Activated naive CD4-positive, alpha-beta T cell treated with anti-CD3 and anti-CD28 coated beads for 36 hours (primary cell): ENCODE results near the gene KDR. TPM values are rescaled to one million over a fixed set of nuclear protein-coding genes. Genes with fewer than 3 reads are reported as not detected.

Experiments
- CTCF ChIA-PET: fragments of 350-600 bp; sonication (Branson Sonifier 250); formaldehyde crosslinking; loops from one replicate; lab custom pipeline; 2021; ENCODE audit warnings: antibody characterized with exemption; lab: Charles Lee
- DNase-seq: peaks from one replicate; pipeline ENCODE4 v3.0.0-alpha.2; 2020
- H3K27ac Mint-ChIP-seq: one replicate; pipeline ENCODE4 v1.8.0; 2021; ENCODE audit warnings: mild to moderate bottlenecking, mixed read lengths
- H3K27me3 Mint-ChIP-seq: one replicate; pipeline ENCODE4 v1.8.0; 2021; ENCODE audit warnings: low read depth, mixed read lengths
- H3K36me3 Mint-ChIP-seq: one replicate; pipeline ENCODE4 v1.8.0; 2021; ENCODE audit warnings: low read depth, mixed read lengths
- H3K4me1 Mint-ChIP-seq: one replicate; pipeline ENCODE4 v1.8.0; 2021; ENCODE audit warnings: low read depth, mixed read lengths
- H3K4me3 Mint-ChIP-seq: one replicate; pipeline ENCODE4 v1.8.0; 2021; ENCODE audit warnings: mild to moderate bottlenecking, moderate library complexity, mixed read lengths
- H3K9me3 Mint-ChIP-seq: one replicate; pipeline ENCODE4 v1.8.0; 2021; ENCODE audit warnings: mixed read lengths
- intact Hi-C: fragments of 100-400 bp; cut with micrococcal nuclease; formaldehyde crosslinking; loops from one replicate; pipeline ENCODE4 v1.15.1; 2023
- total RNA-seq, 2 experiments: library from RNA; stranded (reverse); gene quantifications; one replicate each; pipeline ENCODE4 v1.2.3, GENCODE V29; 2021

Gene KDR
- not detected for total RNA-seq

- H3K9me3 Mint-ChIP-seq, result no peaks in the 10 kb centered on the region
- no peaks in the 10 kb centered on the region for H3K36me3 Mint-ChIP-seq
- peaks cover 10% of the 10 kb centered on the region for H3K4me1 Mint-ChIP-seq
- no peak within 1 kb of the TSS for H3K27ac Mint-ChIP-seq
- CTCF ChIA-PET, result no interaction called here
- intact Hi-C loops, result no loop called here
- H3K27me3 Mint-ChIP-seq, result peaks cover 42% of the 10 kb centered on the region
- H3K4me3 Mint-ChIP-seq, result peak within 1 kb of the TSS; percentile 29
- no peak for DNase-seq
Observed at GRCh38 chr4:55125087-55125721, at the start of gene KDR. KDR (minus strand) TSS chr4:55125595; CDS start chr4:55125293, 302 bp downstream.

GRCh38 chr4:55173580-55173979, 48.2 kb upstream of the KDR start:
- CTCF ChIA-PET, result interaction anchor here (1.1 kb wide), 1 partner anchor 221 kb away, joined by 3 read pairs; no protein-coding TSS in a partner anchor
- H3K4me3 Mint-ChIP-seq, result no peak overlapping the region
- peaks cover 15% of the 10 kb centered on the region for H3K27me3 Mint-ChIP-seq
- no peaks in the 10 kb centered on the region for H3K36me3 Mint-ChIP-seq
- intact Hi-C loops, result no loop called here
- no peaks in the 10 kb centered on the region for H3K9me3 Mint-ChIP-seq
- no peak overlapping the region for H3K27ac Mint-ChIP-seq
- H3K4me1 Mint-ChIP-seq, result peaks cover 11% of the 10 kb centered on the region
- DNase-seq, result no peak

GRCh38 chr4:55172694-55173287, 47.4 kb upstream of the KDR start:
- Mint-ChIP-seq H3K27ac (no peak overlapping the region), H3K27me3 (peaks cover 18% of the 10 kb centered on the region), H3K36me3 (no peaks in the 10 kb centered on the region), H3K4me3 (no peak overlapping the region), H3K4me1 (peaks cover 11% of the 10 kb centered on the region), H3K9me3 (no peaks in the 10 kb centered on the region)
- DNase-seq, result no peak
- intact Hi-C loops, result no loop called here
- CTCF ChIA-PET, result interaction anchor here (1.1 kb wide), 1 partner anchor 220 kb away, joined by 3 read pairs; no protein-coding TSS in a partner anchor

GRCh38 chr4:55170462-55170861, 45.1 kb upstream of the KDR start:
- no peak overlapping the region for H3K4me3 Mint-ChIP-seq
- CTCF ChIA-PET, result interaction anchor here (1.1 kb wide), 1 partner anchor 14 kb away, joined by 4 read pairs; no protein-coding TSS in a partner anchor
- intact Hi-C loops, result no loop called here

GRCh38 chr4:55169352-55169961, 44.1 kb upstream of the KDR start:
- no peaks in the 10 kb centered on the region for H3K36me3 Mint-ChIP-seq
- H3K9me3 Mint-ChIP-seq, result no peaks in the 10 kb centered on the region
- no peak for DNase-seq
- peaks cover 3% of the 10 kb centered on the region for H3K4me1 Mint-ChIP-seq
- no peak overlapping the region for H3K4me3 Mint-ChIP-seq
- H3K27me3 Mint-ChIP-seq, result peaks cover 21% of the 10 kb centered on the region
- CTCF ChIA-PET, result no interaction called here
- intact Hi-C loops, result no loop called here
- H3K27ac Mint-ChIP-seq, result no peak overlapping the region

More at GRCh38 chr4:55170462-55170861, 45.1 kb upstream of the KDR start:
- no peaks in the 10 kb centered on the region for H3K9me3 Mint-ChIP-seq
- H3K27ac Mint-ChIP-seq, result no peak overlapping the region
- H3K36me3 Mint-ChIP-seq, result no peaks in the 10 kb centered on the region
- peaks cover 23% of the 10 kb centered on the region for H3K27me3 Mint-ChIP-seq
- DNase-seq, result no peak
- H3K4me1 Mint-ChIP-seq, result peaks cover 3% of the 10 kb centered on the region

GRCh38 chr4:55162396-55162795, 37.0 kb upstream of the KDR start:
- Mint-ChIP-seq H3K4me1 (no peaks in the 10 kb centered on the region), H3K4me3 (no peak overlapping the region), H3K36me3 (no peaks in the 10 kb centered on the region), H3K27ac (no peak overlapping the region), H3K9me3 (no peaks in the 10 kb centered on the region), H3K27me3 (peaks cover 19% of the 10 kb centered on the region)
- intact Hi-C loops, result no loop called here
- DNase-seq, result no peak
- CTCF ChIA-PET, result no interaction called here

GRCh38 chr4:55161739-55162138, 36.3 kb upstream of the KDR start:
- Mint-ChIP-seq H3K27me3 (peaks cover 19% of the 10 kb centered on the region), H3K4me1 (no peaks in the 10 kb centered on the region), H3K36me3 (no peaks in the 10 kb centered on the region), H3K27ac (no peak overlapping the region), H3K9me3 (no peaks in the 10 kb centered on the region), H3K4me3 (no peak overlapping the region)
- no peak for DNase-seq
- CTCF ChIA-PET, result no interaction called here
- intact Hi-C loops, result no loop called here

- Mint-ChIP-seq H3K4me3 (no peak overlapping the region), H3K4me1 (no peaks in the 10 kb centered on the region), H3K36me3 (no peaks in the 10 kb centered on the region), H3K9me3 (no peaks in the 10 kb centered on the region), H3K27me3 (peaks cover 22% of the 10 kb centered on the region), H3K27ac (no peak overlapping the region)
- DNase-seq, result no peak
- intact Hi-C loops, result no loop called here
- CTCF ChIA-PET, result interaction anchor here (1.6 kb wide), 1 partner anchor 25 kb away, joined by 3 read pairs; no protein-coding TSS in a partner anchor
Observed at GRCh38 chr4:55159851-55160250, 34.5 kb upstream of the KDR start.

GRCh38 chr4:55158957-55159356, 33.6 kb upstream of the KDR start:
- no peak for DNase-seq
- Mint-ChIP-seq H3K36me3 (no peaks in the 10 kb centered on the region), H3K9me3 (no peaks in the 10 kb centered on the region), H3K27me3 (peaks cover 27% of the 10 kb centered on the region), H3K27ac (no peak overlapping the region), H3K4me1 (no peaks in the 10 kb centered on the region), H3K4me3 (no peak overlapping the region)
- intact Hi-C loops, result no loop called here
- CTCF ChIA-PET, result interaction anchor here (0.6 to 1.6 kb wide), 2 partner anchors 17 to 26 kb away, joined by 3 read pairs; no protein-coding TSS in a partner anchor

GRCh38 chr4:55157559-55158277, 32.3 kb upstream of the KDR start:
- CTCF ChIA-PET, result interaction anchor here (0.5 kb wide), 1 partner anchor 1371 kb away, joined by 3 read pairs; no protein-coding TSS in a partner anchor
- intact Hi-C loops, result no loop called here
- Mint-ChIP-seq H3K36me3 (no peaks in the 10 kb centered on the region), H3K9me3 (peaks cover 4% of the 10 kb centered on the region), H3K4me1 (no peaks in the 10 kb centered on the region), H3K27me3 (peaks cover 30% of the 10 kb centered on the region), H3K27ac (no peak overlapping the region), H3K4me3 (no peak overlapping the region)
- no peak for DNase-seq

- no peaks in the 10 kb centered on the region for H3K4me1 Mint-ChIP-seq
- CTCF ChIA-PET, result no interaction called here
- peaks cover 4% of the 10 kb centered on the region for H3K9me3 Mint-ChIP-seq
- no peak for DNase-seq
- no peak overlapping the region for H3K27ac Mint-ChIP-seq
- H3K4me3 Mint-ChIP-seq, result no peak overlapping the region
- peaks cover 34% of the 10 kb centered on the region for H3K27me3 Mint-ChIP-seq
- intact Hi-C loops, result no loop called here
- no peaks in the 10 kb centered on the region for H3K36me3 Mint-ChIP-seq
Observed at GRCh38 chr4:55154933-55155332, 29.5 kb upstream of the KDR start.

- peaks cover 4% of the 10 kb centered on the region for H3K9me3 Mint-ChIP-seq
- peaks cover 34% of the 10 kb centered on the region for H3K27me3 Mint-ChIP-seq
Observed at GRCh38 chr4:55154290-55154880, 29.0 kb upstream of the KDR start.

More at GRCh38 chr4:55154290-55154880, 29.0 kb upstream of the KDR start:
- Mint-ChIP-seq H3K27ac (no peak overlapping the region), H3K4me1 (no peaks in the 10 kb centered on the region), H3K4me3 (no peak overlapping the region), H3K36me3 (no peaks in the 10 kb centered on the region)
- CTCF ChIA-PET, result no interaction called here
- DNase-seq, result no peak
- intact Hi-C loops, result no loop called here
